A549 treated with CpdA at 1 μM for 4 hours (cell line): ENCODE data around the gene ABCC8. TPM values are rescaled to one million over a fixed set of nuclear protein-coding genes. Genes with fewer than 3 reads are reported as not detected.

Experiments used
- total RNA-seq: library from RNA; stranded (reverse); fragments of 200-300 nt; extraction: Qiagen RNA extraction; gene quantifications from 5 replicates; pipeline ENCODE4 v1.2.3, GENCODE V29; 2022; ENCODE audit warnings: low read depth

Gene ABCC8
- total RNA-seq, result 1.3 to 2.2 TPM (median 1.5 TPM) in 5 replicates

DNA sequence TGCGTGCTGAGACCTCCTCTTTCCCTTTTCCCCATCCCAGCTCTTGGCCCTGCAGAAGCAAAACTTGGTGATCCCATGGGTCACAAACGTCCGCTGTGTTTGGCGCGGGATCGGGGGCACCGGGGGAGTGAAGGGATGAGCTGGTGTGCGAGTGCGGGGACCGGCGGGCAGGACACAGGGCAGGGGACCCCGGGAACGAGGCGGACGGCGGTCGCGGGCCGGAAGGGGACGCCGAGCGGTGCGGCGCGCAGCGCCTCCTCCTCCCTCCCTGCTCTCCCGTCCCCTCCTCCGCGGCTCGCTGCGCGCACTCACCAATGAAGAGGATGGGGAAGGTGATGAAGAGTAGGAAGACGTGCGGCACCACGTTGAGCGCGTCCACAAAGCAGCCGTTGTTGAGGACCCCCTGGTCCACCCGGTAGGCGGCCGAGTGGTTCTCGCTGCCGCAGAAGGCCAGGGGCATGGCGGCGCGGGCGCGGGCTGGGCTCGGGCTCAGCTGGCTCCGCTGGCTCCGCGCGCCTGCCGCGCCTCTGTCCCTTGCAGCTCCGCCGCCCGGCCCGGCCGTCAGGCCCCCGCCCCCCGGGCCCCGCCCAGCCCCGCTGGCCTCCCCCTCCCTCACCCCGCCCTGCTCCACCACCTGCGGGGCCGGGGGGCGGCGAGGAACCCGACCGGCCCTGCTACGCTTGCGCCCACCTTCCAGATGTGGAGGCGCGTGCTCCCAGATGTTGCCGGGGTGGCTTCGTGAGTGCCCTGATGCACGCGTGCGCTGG is at the start of gene ABCC8:
ABCC8 (minus strand) TSS at position 529 of the 767 bp plus-strand sequence; CDS start at position 460, 69 bp downstream.

DNA sequence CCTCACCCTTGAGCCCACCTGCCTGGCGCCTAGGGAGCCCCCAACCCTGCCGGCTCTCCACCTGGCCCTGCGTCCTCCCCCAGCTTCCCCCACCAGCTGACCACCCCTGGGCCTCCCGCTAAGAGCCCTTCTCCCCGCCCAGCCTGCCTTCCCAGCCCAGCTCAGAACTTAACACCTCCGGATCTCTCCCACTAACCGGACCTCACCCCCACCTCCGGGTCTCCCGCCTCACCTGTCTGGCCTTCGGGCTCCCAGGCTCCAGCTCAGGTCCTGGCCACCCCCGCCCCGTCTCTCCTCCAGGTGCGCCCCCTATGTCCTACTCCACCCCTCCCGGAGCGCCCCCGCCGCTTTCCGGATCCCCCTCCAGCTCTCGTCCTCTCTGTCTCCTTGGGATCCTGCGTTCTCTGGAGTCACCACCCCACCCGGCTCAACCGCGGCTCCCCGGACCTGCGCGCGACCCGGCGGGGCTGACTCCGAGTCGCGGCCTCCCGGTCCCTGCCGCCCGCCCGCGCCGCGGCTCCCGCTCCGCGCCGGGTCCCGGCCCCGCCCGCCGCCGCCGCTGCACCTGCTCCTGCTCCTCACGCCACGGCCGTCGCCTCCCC is 87.9 kb downstream of the ABCC8 start, which contains the start of gene KCNJ11:
KCNJ11 (minus strand) TSS at position 51 of the 602 bp plus-strand sequence. CDS start 568 bp downstream, outside the sequence.

DNA sequence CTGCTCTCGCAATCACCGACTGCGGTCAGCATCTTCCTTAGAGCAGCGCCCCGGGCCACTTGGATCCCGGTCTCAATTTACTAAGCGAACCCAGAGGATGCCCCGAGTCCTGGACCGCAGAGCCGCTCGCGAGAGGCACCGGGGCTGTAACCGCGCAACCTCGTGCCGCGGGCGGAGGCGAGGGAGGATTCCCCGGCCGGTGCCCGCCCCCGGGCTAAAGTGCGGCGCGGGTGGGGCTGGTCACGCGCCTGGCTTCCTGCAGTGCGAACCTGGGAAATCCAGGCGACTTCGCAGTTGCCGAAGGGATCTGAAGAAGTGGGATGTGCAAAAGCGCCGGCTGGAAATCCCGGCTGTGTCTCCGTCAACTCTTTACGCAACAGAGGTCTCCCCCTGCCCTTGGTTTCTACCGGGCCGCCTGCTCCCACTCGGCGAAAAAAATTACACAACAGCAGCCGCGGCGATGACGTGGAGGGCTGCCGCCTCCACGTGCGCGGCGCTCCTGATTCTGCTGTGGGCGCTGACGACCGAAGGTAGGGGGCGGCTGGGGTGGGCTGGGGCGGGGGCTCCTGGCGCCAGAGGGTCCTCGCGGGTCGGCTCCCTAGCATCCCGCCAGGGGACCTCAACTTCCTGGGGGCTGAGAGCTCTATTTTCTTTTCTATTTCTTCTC is 125.0 kb downstream of the ABCC8 start, which contains the start of gene NCR3LG1:
NCR3LG1 (plus strand) TSS at position 291 of the 667 bp plus-strand sequence; CDS start at position 461, 170 bp downstream.

Other genes with a start within 250 kb of the ABCC8 start
- gene NUCB2, start 200.1 kb downstream of the ABCC8 start, total RNA-seq, result 33.9 to 35.6 TPM (median 34.5 TPM) in 5 replicates
- gene NCR3LG1, start 125.0 kb downstream of the ABCC8 start, total RNA-seq, result 1.8 to 3.2 TPM (median 1.9 TPM) in 5 replicates
- 0.16 to 0.60 TPM (median 0.32 TPM) in 5 replicates for gene KCNJ11, start 88.2 kb downstream of the ABCC8 start, total RNA-seq
- gene USH1C, start 67.6 kb upstream of the ABCC8 start, total RNA-seq, result 0.85 to 1.2 TPM (median 1.1 TPM) in 5 replicates
- gene OTOG, start 70.4 kb upstream of the ABCC8 start, total RNA-seq, result not detected in 5 replicates
- gene MYOD1, start 242.7 kb upstream of the ABCC8 start, total RNA-seq, result not detected in 5 replicates